HepG2 (cell line): ENCODE results near the gene TM2D1. TPM values are rescaled to one million over a fixed set of nuclear protein-coding genes. Genes with fewer than 3 reads are reported as not detected.
A peak's percentile ranks its signal among the peaks of the same experiment; 100 is the strongest.

Experiments used
- KMT2A ChIP-seq: sonication (generic); formaldehyde crosslinking; IDR thresholded peaks from 2 replicates; pipeline ENCODE4 v1.4.0; 2020; ENCODE audit warnings: missing genetic modification reagents
- LRRFIP1 ChIP-seq: sonication (generic); formaldehyde crosslinking; conservative IDR thresholded peaks from 2 replicates; pipeline ENCODE4 v1.4.0; 2020; ENCODE audit warnings: missing genetic modification reagents
- MEIS1 ChIP-seq: sonication (generic); formaldehyde crosslinking; IDR thresholded peaks from 2 replicates; pipeline ENCODE4 v1.9.0; 2021; ENCODE audit warnings: mild to moderate bottlenecking, missing genetic modification reagents, moderate library complexity, borderline replicate concordance
- NONO ChIP-seq, 2 experiments: fragments of 450-650 bp in 1 of 2; sonication (generic) in 1 of 2; formaldehyde crosslinking in 1 of 2; IDR thresholded peaks in 1 of 2; conservative IDR thresholded peaks in 1 of 2; 2 replicates each; pipeline versions ENCODE4 v1.6.1 to v1.8.0; 2017 to 2022; ENCODE audit warnings: mild to moderate bottlenecking in 1 of 2, missing genetic modification reagents in 1 of 2, moderate library complexity in 1 of 2
- SPEN ChIP-seq: sonication (generic); formaldehyde crosslinking; IDR thresholded peaks from 2 replicates; pipeline ENCODE4 v1.5.1; 2020; ENCODE audit warnings: low read depth, mild to moderate bottlenecking, missing genetic modification reagents
- ZFP36L1 ChIP-seq: sonication (generic); formaldehyde crosslinking; IDR thresholded peaks from 2 replicates; pipeline ENCODE4 v1.8.0; 2022; ENCODE audit warnings: mild to moderate bottlenecking, missing genetic modification reagents, moderate library complexity
- ZFP82 ChIP-seq: sonication (generic); formaldehyde crosslinking; IDR thresholded peaks from 2 replicates; pipeline ENCODE4 v1.5.1; 2020; ENCODE audit warnings: mild to moderate bottlenecking, missing genetic modification reagents, borderline replicate concordance
- ZNF792 ChIP-seq: IDR thresholded peaks from 2 replicates; pipeline ENCODE4 v1.6.1; 2016
- polyA plus RNA-seq, 8 experiments: library from polyadenylated mRNA; depleted of rRNA in 3 of 8; stranded (reverse) in 7 of 8; unstranded in 1 of 8; fragments of >200 nt; fragmentation: Illumina TruSeq in 4 of 8; extraction: Trizol in 4 of 8; gene quantifications; 2 replicates each; pipeline versions ENCODE4 v1.2.1 to v1.2.3, GENCODE V29; 2011 to 2016; ENCODE audit warnings: low read depth in 4 of 8, missing spikeins in 1 of 8, mixed read lengths in 1 of 8; ENCODE audit not compliant: insufficient read depth in 1 of 8
- total RNA-seq, 5 experiments: library from RNA; depleted of rRNA; stranded (reverse); fragments of >200 nt; fragmentation: Illumina TruSeq; extraction: Trizol; gene quantifications; 2 replicates each; pipeline ENCODE4 v1.2.3, GENCODE V29; 2016; ENCODE audit warnings: low read depth in 1 of 5

TM2D1 gene
- total and polyA plus RNA-seq, 2 of the 13 experiments (the other 11 are each of a cell fraction or from before 2014, with no cell fraction given) = 26.6 to 49.0 TPM

DNA sequence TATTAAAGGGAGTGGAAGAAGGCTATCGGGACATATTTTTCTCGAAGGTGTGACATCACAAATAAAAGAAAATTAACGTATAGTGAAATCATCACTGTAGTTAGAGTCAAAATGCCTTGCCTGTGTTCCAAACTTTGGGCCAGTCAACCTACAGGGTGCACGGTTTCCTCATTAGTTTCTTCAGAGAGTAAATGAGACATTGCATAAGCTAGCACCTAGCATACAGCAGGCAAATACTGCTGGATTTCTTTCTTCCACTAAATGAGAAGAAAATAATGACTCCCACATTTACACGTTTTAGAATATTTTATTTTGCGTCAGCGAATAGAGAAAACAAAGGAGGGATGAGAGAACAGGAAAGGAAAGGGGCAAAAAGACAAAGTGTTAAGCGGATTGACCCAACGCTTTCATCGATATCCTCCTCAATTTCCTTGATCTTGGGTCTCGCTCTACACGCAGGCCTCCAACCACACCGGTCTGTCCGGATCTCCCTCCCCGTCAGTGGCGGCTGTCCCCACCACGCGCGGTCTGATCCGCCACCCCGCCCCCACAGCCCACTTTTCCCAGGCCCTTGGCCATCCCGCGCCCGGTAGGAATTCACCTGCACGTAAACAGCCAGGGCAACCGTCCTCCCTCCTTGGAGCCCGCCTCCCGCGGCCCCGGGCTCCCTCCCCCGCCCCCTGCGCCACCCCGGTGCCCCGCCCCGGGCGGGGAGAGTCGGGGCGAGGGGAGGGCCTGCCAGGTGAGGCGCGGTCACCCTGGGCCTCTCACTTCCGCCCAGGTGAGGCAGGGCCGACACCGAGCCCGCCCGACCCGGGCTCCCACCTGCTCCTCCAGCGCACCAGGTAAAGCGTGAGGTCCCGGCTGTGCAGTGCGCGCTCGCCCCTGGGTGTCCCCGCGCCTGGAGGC, 17.0 kb upstream of the TM2D1 start, which contains the start of gene PATJ (continued):
- TF ChIP-seq KMT2A (CRISPR knock-in tag) (no peak), ZNF792 (peak; percentile 40; the same call in 1 of the 2 replicates), SPEN (peak; percentile 34; the same call in 1 of the 2 replicates), ZFP36L1 (CRISPR knock-in tag) (no peak), MEIS1 (CRISPR knock-in tag) (no peak), NONO (IDR thresholded peaks at IDR 0.05) (no peak), NONO (CRISPR knock-in tag; conservative IDR thresholded peaks at IDR 0.05) (no peak), ZFP82 (CRISPR knock-in tag) (no peak), LRRFIP1 (CRISPR knock-in tag) (no peak)
